IgD-negative memory B cell (primary cell): ENCODE results near the gene SOAT2. TPM values are rescaled to one million over a fixed set of nuclear protein-coding genes. Genes with fewer than 3 reads are reported as not detected.

ENCODE experiments used
- H3K27ac Mint-ChIP-seq, 3 donors: one replicate each; pipeline ENCODE4 v1.8.0; 2020 to 2022; ENCODE audit warnings: mild to moderate bottlenecking in 3 of 3, mixed read lengths in 3 of 3, moderate library complexity in 1 of 3
- H3K27me3 Mint-ChIP-seq: one replicate; pipeline ENCODE4 v1.8.0; 2021; ENCODE audit warnings: mixed read lengths
- H3K36me3 Mint-ChIP-seq: one replicate; pipeline ENCODE4 v1.8.0; 2020; ENCODE audit warnings: mild to moderate bottlenecking, mixed read lengths
- H3K4me1 Mint-ChIP-seq, 3 donors: one replicate each; pipeline ENCODE4 v1.8.0; 2020 to 2022; ENCODE audit warnings: mixed read lengths in 3 of 3, mild to moderate bottlenecking in 1 of 3
- H3K4me3 Mint-ChIP-seq, 4 donors: one replicate each; pipeline ENCODE4 v1.8.0; 2020 to 2022; ENCODE audit warnings: mild to moderate bottlenecking in 4 of 4, mixed read lengths in 4 of 4, moderate library complexity in 3 of 4
- H3K9me3 Mint-ChIP-seq, 3 donors: one replicate each; pipeline ENCODE4 v1.8.0; 2020 to 2021; ENCODE audit warnings: mixed read lengths in 3 of 3, mild to moderate bottlenecking in 1 of 3
- polyA plus RNA-seq: library from polyadenylated mRNA; unstranded; fragments of 300-500 nt; fragmentation: Illumina TruSeq; gene quantifications from one replicate; pipeline ENCODE4 v1.2.3, GENCODE V29; 2021

The SOAT2 gene, protein sequence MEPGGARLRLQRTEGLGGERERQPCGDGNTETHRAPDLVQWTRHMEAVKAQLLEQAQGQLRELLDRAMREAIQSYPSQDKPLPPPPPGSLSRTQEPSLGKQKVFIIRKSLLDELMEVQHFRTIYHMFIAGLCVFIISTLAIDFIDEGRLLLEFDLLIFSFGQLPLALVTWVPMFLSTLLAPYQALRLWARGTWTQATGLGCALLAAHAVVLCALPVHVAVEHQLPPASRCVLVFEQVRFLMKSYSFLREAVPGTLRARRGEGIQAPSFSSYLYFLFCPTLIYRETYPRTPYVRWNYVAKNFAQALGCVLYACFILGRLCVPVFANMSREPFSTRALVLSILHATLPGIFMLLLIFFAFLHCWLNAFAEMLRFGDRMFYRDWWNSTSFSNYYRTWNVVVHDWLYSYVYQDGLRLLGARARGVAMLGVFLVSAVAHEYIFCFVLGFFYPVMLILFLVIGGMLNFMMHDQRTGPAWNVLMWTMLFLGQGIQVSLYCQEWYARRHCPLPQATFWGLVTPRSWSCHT
- not detected for polyA plus RNA-seq

DNA sequence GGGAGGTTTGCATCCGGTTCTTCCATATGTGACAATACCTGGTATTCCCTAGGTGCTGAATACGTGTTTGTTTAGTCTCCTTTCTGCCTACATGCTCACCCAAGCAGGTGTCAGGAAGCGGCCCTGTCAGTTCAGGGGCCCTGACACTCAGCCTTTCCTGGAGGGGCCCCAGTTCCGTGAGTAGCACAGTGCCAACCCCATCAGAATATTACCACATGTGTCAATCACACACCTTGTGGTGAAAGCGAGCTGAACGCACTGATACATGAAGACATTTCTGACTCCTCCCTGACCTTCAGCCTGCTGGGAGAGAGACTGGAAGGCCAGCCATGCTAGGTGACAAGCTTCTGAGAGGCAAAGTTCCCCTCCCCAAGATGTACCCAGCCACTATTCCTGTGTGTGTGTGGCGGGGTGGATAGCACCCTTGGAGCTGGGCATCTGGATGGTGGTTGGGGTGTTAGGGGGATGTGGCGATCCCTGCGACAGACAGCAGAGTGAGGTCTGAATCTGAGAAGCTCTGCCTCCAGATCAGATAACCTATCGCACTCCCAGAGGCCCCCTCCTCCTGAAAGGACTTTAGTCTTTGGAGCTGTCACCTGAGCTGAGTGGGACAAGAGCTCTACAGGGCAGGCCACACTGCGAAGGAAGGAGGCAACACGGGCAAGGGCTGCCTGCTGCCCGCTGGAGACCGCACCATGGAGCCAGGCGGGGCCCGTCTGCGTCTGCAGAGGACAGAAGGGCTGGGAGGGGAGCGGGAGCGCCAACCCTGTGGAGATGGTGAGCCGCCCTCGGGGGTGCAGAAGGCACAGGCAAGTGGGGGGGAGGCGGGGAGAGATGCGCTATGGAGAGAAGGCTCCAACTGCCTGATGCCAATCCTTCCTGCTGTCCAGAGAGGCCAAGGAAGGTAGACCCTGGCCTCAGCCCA, at the start of gene SOAT2:
Gene SOAT2 (plus strand): TSS at position 604 of the 925 bp plus-strand sequence. CDS start 92 bp downstream, at position 696.
- peaks cover 13 to 30% (median 20%) of the 10 kb centered on the region in 3 donors for H3K4me1 Mint-ChIP-seq
- no peaks in the 10 kb centered on the region for H3K36me3 Mint-ChIP-seq
- no peaks in the 10 kb centered on the region for H3K9me3 Mint-ChIP-seq
- H3K27me3 Mint-ChIP-seq, result peaks cover 1% of the 10 kb centered on the region
- peak within 1 kb of the TSS; percentile 50 to 87 (median 82) for H3K27ac Mint-ChIP-seq
- peak within 1 kb of the TSS in 2 of 4 donors; percentile 65 to 81 for H3K4me3 Mint-ChIP-seq

DNA sequence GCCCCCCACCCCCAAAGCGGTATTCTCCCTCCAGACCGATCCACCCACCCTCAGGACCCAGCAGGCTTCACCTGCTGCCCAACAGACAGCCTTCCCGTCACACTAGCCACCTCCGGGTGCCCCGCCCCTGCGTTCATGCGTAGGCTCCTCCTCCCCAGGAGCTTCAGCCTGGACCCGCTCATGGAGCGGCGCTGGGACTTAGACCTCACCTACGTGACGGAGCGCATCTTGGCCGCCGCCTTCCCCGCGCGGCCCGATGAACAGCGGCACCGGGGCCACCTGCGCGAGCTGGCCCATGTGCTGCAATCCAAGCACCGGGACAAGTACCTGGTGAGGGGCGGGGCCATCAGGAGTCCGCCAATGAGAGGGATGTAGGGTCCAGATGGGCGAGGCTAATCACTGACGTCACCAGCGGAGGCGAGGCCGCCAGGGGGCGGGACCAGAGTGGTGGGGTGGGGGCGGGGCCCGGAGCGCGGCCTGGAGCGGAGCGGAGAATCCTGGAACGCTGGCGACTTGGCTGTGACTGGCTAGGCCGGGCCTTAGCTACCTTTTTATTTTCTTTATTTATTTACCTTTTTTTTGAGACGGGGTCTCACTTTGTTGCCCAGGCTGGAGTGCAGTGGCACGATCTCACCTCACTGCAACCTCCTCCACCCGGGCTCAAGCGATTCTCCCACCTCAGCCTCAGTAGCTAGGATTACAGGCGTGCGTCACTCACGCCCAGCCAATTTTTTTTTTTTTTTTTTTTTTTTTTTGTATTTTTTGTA, 49.0 kb upstream of the SOAT2 start:
- Mint-ChIP-seq H3K4me3 (peak overlapping the region; percentile 82 to 99 (median 96)), H3K27me3 (no peaks in the 10 kb centered on the region), H3K36me3 (no peaks in the 10 kb centered on the region), H3K9me3 (no peaks in the 10 kb centered on the region), H3K27ac (peak overlapping the region; percentile 49 to 96 (median 95)), H3K4me1 (peaks cover 0 to 10% (median 6%) of the 10 kb centered on the region in 3 donors)

DNA sequence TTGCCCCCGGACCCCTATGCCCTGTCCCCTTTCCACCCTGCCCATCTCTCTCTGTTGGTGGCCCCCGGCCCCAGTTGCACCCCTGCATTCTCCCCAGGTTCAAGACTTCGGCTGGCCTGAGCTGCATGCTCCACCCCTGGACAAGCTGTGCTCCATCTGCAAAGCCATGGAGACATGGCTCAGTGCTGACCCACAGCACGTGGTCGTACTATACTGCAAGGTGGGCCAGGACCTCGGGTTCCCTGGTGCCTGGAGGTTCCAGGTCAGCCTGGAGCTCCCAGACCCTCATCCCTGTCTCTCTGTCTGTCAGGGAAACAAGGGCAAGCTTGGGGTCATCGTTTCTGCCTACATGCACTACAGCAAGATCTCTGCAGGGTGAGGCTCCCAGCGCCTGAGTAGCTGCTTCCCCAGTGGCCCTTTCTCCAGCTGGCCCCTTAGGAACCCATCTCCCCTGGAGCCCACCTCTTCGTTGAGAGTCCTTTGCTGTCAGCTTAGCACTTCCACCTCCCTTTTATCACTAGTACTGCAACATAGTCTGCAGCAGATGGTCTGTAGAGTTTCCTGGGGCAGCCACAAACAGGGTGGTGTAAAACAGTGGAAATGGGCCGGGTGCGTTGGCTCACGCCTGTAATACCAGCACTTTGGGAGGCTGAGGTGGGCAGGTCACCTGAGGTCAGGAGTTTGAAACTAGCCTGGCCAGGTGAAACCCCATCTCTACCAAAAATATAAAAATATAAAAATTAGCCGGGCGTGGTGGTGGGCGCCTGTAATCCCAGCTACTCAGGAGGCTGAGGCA, 47.6 kb upstream of the SOAT2 start:
- H3K4me3 Mint-ChIP-seq, result peak overlapping the region in 2 of 4 donors; percentile 57 to 76
- no peaks in the 10 kb centered on the region for H3K27me3 Mint-ChIP-seq
- H3K36me3 Mint-ChIP-seq, result no peaks in the 10 kb centered on the region
- H3K4me1 Mint-ChIP-seq, result peaks cover 0 to 10% (median 6%) of the 10 kb centered on the region in 3 donors
- H3K9me3 Mint-ChIP-seq, result no peaks in the 10 kb centered on the region
- peak overlapping the region in 1 of 3 donors; percentile 46 for H3K27ac Mint-ChIP-seq

DNA sequence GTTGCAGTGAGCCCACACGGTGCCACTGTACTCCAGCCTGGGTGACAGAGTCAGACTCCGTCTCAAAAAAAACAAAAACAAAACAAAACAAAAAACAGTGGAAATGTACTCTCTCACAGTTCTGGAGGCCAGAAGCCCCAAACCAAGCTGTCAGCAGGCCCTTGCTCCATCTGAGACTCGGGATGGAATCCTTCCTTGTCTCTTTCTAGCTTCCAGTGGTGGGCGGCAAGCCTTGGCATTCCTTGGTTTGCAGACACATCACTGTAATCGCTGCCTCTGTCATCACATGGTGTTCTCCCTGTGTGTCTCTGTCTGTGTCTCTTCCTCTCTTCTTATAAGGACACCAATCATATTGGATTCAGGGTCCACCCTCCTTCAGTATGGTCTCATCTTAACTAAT, 47.0 kb upstream of the SOAT2 start:
- Mint-ChIP-seq H3K36me3 (no peaks in the 10 kb centered on the region), H3K4me3 (peak overlapping the region in 1 of 4 donors; percentile 54), H3K27me3 (no peaks in the 10 kb centered on the region), H3K9me3 (no peaks in the 10 kb centered on the region), H3K4me1 (peaks cover 0 to 10% (median 6%) of the 10 kb centered on the region in 3 donors), H3K27ac (peak overlapping the region in 1 of 3 donors; percentile 57)

DNA sequence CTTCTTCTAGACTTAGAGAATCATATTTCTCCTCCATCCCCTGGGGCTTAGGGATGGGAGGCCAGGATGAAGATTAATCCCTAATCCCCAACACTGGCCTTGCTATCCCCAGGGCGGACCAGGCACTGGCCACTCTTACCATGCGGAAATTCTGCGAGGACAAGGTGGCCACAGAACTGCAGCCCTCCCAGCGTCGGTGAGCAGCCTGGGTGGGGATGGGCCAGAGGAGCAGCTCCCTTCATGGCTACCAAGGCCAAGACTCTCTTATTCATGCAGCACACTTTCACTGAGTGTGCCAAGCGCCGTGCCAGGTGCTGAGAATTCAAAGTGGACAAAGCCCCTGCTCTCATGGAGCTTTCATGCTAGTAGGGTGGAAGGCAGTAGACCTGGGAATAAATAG, 46.4 kb upstream of the SOAT2 start:
- H3K36me3 Mint-ChIP-seq, result no peaks in the 10 kb centered on the region
- peaks cover 0 to 10% (median 6%) of the 10 kb centered on the region in 3 donors for H3K4me1 Mint-ChIP-seq
- no peaks in the 10 kb centered on the region for H3K9me3 Mint-ChIP-seq
- no peaks in the 10 kb centered on the region for H3K27me3 Mint-ChIP-seq
- H3K27ac Mint-ChIP-seq, result peak overlapping the region in 1 of 3 donors; percentile 57
- H3K4me3 Mint-ChIP-seq, result peak overlapping the region in 1 of 4 donors; percentile 54

DNA sequence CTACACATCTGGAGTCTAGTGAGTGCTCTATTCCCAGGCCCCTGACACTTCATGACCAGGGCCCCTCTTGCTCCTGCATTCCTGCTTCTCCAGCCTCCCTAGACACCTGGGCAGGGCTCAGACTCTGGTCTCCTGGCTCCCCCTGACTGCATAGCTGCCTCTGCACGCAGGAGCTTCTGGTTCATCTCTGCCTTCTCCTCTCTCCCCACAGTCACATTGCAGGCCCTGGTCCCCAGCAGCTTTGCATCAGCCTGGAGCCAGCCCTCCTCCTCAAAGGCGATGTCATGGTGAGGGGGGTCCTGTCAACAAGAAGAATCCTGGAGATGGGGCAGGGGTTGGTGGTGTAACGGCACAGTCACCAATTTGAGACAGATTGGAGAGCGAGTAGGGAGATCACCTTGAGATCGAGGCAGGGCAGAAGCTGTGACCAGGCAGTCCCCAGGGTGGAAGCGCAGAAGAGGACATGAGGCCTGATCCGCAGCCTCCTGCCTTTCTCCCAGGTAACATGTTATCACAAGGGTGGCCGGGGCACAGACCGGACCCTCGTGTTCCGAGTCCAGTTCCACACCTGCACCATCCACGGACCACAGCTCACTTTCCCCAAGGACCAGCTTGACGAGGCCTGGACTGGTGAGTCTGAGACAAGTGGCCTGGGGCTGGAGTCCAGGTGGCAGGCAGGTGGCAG, 45.3 kb upstream of the SOAT2 start:
- Mint-ChIP-seq H3K4me1 (peaks cover 0 to 8% (median 6%) of the 10 kb centered on the region in 3 donors), H3K9me3 (no peaks in the 10 kb centered on the region), H3K36me3 (no peaks in the 10 kb centered on the region), H3K27ac (no peak overlapping the region), H3K27me3 (no peaks in the 10 kb centered on the region), H3K4me3 (peak overlapping the region in 1 of 4 donors; percentile 62)

DNA sequence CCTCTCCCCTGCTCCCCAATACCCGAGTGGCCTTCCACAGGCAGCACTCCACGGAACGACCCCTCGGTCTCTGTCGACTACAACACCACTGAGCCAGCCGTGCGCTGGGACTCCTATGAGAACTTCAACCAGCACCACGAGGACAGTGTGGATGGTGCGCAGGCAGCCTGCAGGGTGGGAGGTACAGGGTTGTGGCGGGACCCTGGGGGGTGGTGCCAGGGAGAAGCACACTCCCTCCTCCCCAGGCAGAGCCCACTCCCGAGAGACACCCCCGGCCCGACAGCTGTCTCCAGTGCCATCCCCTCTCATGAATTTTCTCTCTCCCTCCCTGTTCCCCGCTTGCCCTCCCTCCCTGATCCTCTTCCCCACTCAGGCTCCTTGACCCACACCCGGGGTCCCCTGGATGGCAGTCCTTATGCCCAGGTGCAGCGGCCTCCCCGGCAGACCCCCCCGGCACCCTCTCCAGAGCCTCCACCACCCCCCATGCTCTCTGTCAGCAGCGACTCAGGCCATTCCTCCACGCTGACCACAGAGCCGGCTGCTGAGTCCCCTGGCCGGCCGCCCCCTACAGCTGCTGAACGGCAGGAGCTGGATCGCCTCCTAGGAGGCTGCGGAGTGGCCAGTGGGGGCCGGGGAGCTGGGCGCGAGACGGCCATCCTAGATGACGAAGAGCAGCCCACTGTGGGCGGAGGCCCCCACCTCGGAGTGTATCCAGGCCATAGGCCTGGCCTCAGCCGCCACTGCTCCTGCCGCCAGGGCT, 44.4 kb upstream of the SOAT2 start:
- Mint-ChIP-seq H3K9me3 (no peaks in the 10 kb centered on the region), H3K36me3 (no peaks in the 10 kb centered on the region), H3K27ac (no peak overlapping the region), H3K27me3 (no peaks in the 10 kb centered on the region), H3K4me1 (peaks cover 0 to 5% (median 4%) of the 10 kb centered on the region in 3 donors), H3K4me3 (no peak overlapping the region)

DNA sequence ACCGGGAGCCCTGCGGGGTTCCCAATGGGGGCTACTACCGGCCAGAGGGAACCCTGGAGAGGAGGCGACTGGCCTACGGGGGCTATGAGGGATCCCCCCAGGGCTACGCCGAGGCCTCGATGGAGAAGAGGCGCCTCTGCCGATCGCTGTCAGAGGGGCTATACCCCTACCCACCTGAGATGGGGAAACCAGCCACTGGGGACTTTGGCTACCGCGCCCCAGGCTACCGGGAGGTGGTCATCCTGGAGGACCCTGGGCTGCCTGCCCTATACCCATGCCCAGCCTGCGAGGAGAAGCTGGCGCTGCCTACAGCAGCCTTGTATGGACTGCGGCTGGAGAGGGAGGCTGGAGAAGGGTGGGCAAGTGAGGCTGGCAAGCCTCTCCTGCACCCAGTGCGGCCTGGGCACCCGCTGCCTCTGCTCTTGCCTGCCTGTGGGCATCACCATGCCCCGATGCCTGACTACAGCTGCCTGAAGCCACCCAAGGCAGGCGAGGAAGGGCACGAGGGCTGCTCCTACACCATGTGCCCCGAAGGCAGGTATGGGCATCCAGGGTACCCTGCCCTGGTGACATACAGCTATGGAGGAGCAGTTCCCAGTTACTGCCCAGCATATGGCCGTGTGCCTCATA, 43.7 kb upstream of the SOAT2 start:
- H3K27me3 Mint-ChIP-seq, result no peaks in the 10 kb centered on the region
- no peak overlapping the region for H3K27ac Mint-ChIP-seq
- H3K9me3 Mint-ChIP-seq, result no peaks in the 10 kb centered on the region

DNA sequence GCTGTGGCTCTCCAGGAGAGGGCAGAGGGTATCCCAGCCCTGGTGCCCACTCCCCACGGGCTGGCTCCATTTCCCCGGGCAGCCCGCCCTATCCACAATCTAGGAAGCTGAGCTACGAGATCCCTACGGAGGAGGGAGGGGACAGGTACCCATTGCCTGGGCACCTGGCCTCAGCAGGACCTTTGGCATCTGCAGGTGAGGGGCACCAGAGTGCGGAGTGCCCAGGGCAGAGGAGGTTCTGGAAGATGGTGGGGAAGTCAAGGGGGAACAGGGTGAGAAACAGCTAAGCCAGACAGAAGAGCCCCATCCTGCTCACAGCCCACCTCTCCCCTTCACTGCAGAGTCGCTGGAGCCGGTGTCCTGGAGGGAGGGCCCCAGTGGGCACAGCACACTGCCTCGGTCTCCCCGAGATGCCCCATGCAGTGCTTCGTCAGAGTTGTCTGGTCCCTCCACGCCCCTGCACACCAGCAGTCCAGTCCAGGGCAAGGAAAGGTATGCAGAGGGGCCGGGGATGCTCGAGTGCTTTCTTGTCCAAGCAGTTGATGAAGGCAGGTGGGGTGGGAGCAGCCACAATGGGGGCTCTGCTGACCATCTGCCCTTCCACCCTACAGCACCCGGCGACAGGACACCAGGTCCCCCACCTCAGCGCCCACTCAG, 43.1 kb upstream of the SOAT2 start:
- Mint-ChIP-seq H3K9me3 (no peaks in the 10 kb centered on the region), H3K4me3 (no peak overlapping the region), H3K36me3 (peaks cover 2% of the 10 kb centered on the region), H3K4me1 (no peaks in the 10 kb centered on the region), H3K27ac (no peak overlapping the region), H3K27me3 (no peaks in the 10 kb centered on the region)

More for the DNA sequence above, 43.7 kb upstream of the SOAT2 start:
- Mint-ChIP-seq H3K4me3 (no peak overlapping the region), H3K36me3 (no peaks in the 10 kb centered on the region), H3K4me1 (no peaks in the 10 kb centered on the region)

DNA sequence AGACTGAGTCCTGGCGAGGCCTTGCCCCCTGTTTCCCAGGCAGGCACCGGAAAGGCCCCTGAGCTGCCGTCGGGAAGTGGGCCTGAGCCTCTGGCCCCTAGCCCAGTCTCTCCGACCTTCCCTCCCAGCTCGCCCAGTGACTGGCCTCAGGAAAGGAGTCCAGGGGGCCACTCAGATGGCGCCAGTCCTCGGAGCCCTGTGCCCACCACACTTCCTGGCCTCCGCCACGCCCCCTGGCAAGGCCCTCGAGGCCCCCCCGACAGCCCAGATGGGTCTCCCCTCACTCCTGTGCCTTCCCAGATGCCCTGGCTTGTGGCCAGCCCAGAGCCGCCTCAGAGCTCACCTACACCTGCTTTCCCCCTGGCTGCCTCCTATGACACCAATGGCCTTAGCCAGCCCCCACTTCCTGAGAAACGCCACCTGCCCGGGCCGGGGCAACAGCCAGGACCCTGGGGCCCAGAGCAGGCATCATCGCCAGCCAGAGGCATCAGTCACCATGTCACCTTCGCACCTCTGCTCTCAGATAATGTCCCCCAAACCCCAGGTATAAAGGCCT, 42.5 kb upstream of the SOAT2 start:
- Mint-ChIP-seq H3K27ac (no peak overlapping the region), H3K27me3 (no peaks in the 10 kb centered on the region), H3K9me3 (no peaks in the 10 kb centered on the region), H3K36me3 (peaks cover 3% of the 10 kb centered on the region), H3K4me1 (peaks cover 0 to under 1% (median 0%) of the 10 kb centered on the region in 3 donors), H3K4me3 (no peak overlapping the region)

DNA sequence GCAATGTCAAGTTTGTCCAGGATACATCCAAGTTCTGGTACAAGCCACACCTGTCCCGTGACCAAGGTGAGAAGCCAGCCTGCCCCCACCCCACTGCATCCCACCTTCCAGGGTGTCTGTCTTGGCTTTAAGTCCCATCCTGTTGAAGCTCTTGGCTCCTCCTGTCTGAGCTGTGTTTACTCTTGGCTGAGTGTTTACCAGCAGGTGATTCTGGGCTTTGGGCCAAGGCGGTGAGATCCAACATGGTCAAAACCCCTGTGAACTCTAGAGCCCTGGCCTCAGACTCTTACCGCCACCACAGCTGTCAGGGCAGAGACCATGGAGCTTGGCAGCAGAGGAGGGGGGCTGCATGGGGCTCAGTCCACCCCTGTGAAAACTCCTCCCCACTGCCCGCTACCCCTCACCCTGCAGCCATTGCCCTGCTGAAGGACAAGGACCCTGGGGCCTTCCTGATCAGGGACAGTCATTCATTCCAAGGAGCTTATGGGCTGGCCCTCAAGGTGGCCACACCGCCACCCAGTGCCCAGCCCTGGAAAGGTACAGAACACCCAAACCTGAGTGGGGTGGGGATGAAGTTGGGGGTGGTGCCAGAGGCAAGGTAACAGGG, 41.8 kb upstream of the SOAT2 start:
- H3K36me3 Mint-ChIP-seq, result peaks cover 3% of the 10 kb centered on the region
- H3K4me1 Mint-ChIP-seq, result peaks cover 0 to 5% (median 3%) of the 10 kb centered on the region in 3 donors
- no peaks in the 10 kb centered on the region for H3K9me3 Mint-ChIP-seq
- peak overlapping the region in 1 of 3 donors; percentile 23 for H3K27ac Mint-ChIP-seq
- no peaks in the 10 kb centered on the region for H3K27me3 Mint-ChIP-seq
- H3K4me3 Mint-ChIP-seq, result no peak overlapping the region
